GM12875 (cell line): ENCODE results near the gene LUC7L2.
A peak's percentile ranks its signal among the peaks of the same experiment; 100 is the strongest.
"Not testable (repeated sequence)": the region's sequence is repeated elsewhere in the genome, so short reads cannot be mapped to it uniquely, and the experiment has no call there.

Experiments used
- H3K4me3 ChIP-seq: one replicate; pipeline ENCODE4 v1.5.1; 2011; ENCODE audit warnings: low read depth, low read length, control low read depth
- CTCF ChIP-seq: IDR thresholded peaks from 2 replicates; pipeline ENCODE4 v1.5.1; 2011; ENCODE audit warnings: low read depth, mild to moderate bottlenecking, control low read depth, inconsistent platforms, low read length, moderate library complexity, borderline replicate concordance; ENCODE audit not compliant: insufficient read depth

The LUC7L2 gene

GRCh38 chr7:139332697-139333359 is 26.9 kb upstream of the LUC7L2 start:
- H3K4me3 ChIP-seq = no peak overlapping the region
- no peak for TF ChIP-seq CTCF

GRCh38 chr7:139333443-139333842 is 26.3 kb upstream of the LUC7L2 start:
- not testable (repeated sequence) for H3K4me3 ChIP-seq

GRCh38 chr7:139334399-139335150 is 25.1 kb upstream of the LUC7L2 start:
- TF ChIP-seq CTCF = no peak

GRCh38 chr7:139339025-139339424 is 20.7 kb upstream of the LUC7L2 start:
- no peak overlapping the region for H3K4me3 ChIP-seq
- TF ChIP-seq CTCF = no peak

More at GRCh38 chr7:139334399-139335150, 25.1 kb upstream of the LUC7L2 start:
- no peak overlapping the region for H3K4me3 ChIP-seq

- peak overlapping the region; percentile 38 for H3K4me3 ChIP-seq
- TF ChIP-seq CTCF = no peak
Observed at GRCh38 chr7:139339698-139340036, 20.0 kb upstream of the LUC7L2 start.

- TF ChIP-seq CTCF = peak; percentile 77
Observed at GRCh38 chr7:139340037-139340807, 19.5 kb upstream of the LUC7L2 start.

GRCh38 chr7:139340808-139341057 is 19.0 kb upstream of the LUC7L2 start:
- no peak for TF ChIP-seq CTCF
- peak overlapping the region; percentile 96 for H3K4me3 ChIP-seq

More at GRCh38 chr7:139340037-139340807, 19.5 kb upstream of the LUC7L2 start:
- H3K4me3 ChIP-seq = peak overlapping the region; percentile 96
